ENCODE measurements around the gene CNPY1. TPM values are rescaled to one million over a fixed set of nuclear protein-coding genes. Genes with fewer than 3 reads are reported as not detected.

CNPY1 gene
- total RNA-seq, 1 donor from 2014 or later: not detected

DNA sequence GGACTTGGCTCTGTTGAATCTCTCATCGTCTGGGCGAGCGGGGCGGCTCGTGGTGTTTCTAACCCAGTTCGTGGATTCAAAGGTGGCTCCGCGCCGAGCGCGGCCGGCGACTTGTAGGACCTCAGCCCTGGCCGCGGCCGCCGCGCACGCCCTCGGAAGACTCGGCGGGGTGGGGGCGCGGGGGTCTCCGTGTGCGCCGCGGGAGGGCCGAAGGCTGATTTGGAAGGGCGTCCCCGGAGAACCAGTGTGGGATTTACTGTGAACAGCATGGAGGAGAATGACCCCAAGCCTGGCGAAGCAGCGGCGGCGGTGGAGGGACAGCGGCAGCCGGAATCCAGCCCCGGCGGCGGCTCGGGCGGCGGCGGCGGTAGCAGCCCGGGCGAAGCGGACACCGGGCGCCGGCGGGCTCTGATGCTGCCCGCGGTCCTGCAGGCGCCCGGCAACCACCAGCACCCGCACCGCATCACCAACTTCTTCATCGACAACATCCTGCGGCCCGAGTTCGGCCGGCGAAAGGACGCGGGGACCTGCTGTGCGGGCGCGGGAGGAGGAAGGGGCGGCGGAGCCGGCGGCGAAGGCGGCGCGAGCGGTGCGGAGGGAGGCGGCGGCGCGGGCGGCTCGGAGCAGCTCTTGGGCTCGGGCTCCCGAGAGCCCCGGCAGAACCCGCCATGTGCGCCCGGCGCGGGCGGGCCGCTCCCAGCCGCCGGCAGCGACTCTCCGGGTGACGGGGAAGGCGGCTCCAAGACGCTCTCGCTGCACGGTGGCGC, 88.1 kb downstream of the CNPY1 start, which contains the start of gene EN2:
Gene EN2 (plus strand): TSS at position 19 of the 767 bp plus-strand sequence. CDS start 249 bp downstream, at position 268.
- Mint-ChIP-seq H3K9me3 (no peaks in the 10 kb centered on the region), H3K4me3 (peak within 1 kb of the TSS; percentile 60), H3K27ac (no peak within 1 kb of the TSS), H3K4me1 (peaks cover 14% of the 10 kb centered on the region), H3K36me3 (no peaks in the 10 kb centered on the region), H3K27me3 (ENCODE audit: low read depth) (peaks cover 89% of the 10 kb centered on the region)
- TF ChIP-seq, protein P1, sequence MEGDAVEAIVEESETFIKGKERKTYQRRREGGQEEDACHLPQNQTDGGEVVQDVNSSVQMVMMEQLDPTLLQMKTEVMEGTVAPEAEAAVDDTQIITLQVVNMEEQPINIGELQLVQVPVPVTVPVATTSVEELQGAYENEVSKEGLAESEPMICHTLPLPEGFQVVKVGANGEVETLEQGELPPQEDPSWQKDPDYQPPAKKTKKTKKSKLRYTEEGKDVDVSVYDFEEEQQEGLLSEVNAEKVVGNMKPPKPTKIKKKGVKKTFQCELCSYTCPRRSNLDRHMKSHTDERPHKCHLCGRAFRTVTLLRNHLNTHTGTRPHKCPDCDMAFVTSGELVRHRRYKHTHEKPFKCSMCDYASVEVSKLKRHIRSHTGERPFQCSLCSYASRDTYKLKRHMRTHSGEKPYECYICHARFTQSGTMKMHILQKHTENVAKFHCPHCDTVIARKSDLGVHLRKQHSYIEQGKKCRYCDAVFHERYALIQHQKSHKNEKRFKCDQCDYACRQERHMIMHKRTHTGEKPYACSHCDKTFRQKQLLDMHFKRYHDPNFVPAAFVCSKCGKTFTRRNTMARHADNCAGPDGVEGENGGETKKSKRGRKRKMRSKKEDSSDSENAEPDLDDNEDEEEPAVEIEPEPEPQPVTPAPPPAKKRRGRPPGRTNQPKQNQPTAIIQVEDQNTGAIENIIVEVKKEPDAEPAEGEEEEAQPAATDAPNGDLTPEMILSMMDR (IDR thresholded peaks at IDR 0.05; ENCODE audit: unreplicated experiment): no peak
- no peak for DNase-seq (ENCODE audit: low spot score in 2 of 2, unreplicated experiment in 2 of 2)

DNA sequence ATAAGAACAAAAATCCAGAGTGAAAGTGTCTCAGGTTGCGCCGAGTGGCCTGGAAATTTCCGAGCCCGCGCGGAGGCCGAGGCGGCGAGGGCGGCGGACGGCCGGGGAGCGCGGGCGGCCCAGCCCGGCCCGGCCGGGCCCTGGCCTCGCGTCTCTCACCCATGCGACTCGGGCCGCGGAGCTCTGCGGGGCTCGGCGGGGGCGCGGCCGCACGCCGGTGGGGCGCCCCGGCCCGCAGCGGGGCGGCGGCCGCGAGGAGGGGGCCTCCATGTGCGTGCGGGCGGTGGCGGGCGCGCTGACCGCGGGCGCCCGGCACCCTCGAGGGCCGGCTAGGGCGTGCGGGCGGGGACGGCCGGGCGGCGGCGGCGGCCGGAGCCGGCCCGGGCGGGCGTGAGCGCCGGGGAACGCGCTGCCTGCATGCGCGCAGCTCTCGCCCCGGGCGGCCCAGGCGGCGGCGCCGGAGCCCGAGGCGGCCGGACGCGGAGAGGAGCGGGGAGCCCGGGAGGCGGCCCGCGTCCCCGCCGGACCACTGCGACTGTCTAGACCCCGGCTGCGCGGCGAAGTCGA, 88.7 kb downstream of the CNPY1 start:
- DNase-seq (ENCODE audit: low spot score in 2 of 2, unreplicated experiment in 2 of 2): no peak
- TF ChIP-seq, protein P1 (IDR thresholded peaks at IDR 0.05; ENCODE audit: unreplicated experiment): no peak

DNA sequence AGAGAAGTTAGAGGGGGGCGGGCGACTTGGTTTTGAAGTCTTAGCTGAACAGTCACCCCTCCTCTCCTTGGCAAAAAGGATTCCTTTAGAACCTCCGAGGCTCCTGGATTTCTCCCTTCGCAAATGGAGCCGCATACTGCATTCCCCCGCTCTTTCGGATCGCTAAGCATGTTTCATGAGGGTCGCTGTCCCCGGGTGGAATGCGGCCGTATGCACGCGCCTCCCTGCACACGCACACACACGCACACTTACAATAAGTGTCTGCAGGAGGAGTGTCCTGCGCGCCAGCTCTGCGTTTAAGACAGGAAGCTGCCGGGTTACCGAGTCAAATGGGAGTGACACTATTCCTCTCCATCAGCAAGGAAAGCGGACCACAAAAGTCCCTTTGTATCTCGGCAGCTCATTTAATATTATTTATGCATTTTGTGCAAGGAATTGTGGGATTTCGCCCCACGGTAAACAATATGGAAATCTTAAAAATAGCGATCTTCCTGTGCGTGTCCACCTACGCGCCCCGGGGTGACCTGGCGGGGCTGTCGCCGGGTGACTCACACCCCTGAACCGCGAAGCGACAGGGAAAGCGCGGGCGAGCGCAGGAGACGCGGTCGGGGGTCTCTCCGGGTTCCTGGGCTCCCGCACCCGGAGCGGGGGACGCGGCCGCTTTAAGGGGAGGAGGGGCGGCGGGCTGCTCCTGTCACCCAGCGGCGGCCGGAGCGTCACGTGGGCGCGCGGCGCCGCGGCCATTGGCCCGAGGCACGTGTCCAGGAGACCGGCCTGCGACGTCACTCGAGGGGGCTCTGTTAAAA, 89.4 kb downstream of the CNPY1 start:
- Mint-ChIP-seq H3K27ac (no peak overlapping the region), H3K4me3 (peak overlapping the region; percentile 60), H3K27me3 (ENCODE audit: low read depth) (peaks cover 89% of the 10 kb centered on the region), H3K36me3 (no peaks in the 10 kb centered on the region), H3K4me1 (peaks cover 14% of the 10 kb centered on the region), H3K9me3 (no peaks in the 10 kb centered on the region)
- TF ChIP-seq, protein P1 (IDR thresholded peaks at IDR 0.05; ENCODE audit: unreplicated experiment): no peak
- no peak for DNase-seq (ENCODE audit: low spot score in 2 of 2, unreplicated experiment in 2 of 2)

More for the DNA sequence above, 88.7 kb downstream of the CNPY1 start:
- H3K4me1 Mint-ChIP-seq: peaks cover 14% of the 10 kb centered on the region
- no peak overlapping the region for H3K27ac Mint-ChIP-seq
- no peaks in the 10 kb centered on the region for H3K9me3 Mint-ChIP-seq
- H3K4me3 Mint-ChIP-seq: peak overlapping the region; percentile 60
- peaks cover 89% of the 10 kb centered on the region for H3K27me3 Mint-ChIP-seq (ENCODE audit: low read depth)
- H3K36me3 Mint-ChIP-seq: no peaks in the 10 kb centered on the region

DNA sequence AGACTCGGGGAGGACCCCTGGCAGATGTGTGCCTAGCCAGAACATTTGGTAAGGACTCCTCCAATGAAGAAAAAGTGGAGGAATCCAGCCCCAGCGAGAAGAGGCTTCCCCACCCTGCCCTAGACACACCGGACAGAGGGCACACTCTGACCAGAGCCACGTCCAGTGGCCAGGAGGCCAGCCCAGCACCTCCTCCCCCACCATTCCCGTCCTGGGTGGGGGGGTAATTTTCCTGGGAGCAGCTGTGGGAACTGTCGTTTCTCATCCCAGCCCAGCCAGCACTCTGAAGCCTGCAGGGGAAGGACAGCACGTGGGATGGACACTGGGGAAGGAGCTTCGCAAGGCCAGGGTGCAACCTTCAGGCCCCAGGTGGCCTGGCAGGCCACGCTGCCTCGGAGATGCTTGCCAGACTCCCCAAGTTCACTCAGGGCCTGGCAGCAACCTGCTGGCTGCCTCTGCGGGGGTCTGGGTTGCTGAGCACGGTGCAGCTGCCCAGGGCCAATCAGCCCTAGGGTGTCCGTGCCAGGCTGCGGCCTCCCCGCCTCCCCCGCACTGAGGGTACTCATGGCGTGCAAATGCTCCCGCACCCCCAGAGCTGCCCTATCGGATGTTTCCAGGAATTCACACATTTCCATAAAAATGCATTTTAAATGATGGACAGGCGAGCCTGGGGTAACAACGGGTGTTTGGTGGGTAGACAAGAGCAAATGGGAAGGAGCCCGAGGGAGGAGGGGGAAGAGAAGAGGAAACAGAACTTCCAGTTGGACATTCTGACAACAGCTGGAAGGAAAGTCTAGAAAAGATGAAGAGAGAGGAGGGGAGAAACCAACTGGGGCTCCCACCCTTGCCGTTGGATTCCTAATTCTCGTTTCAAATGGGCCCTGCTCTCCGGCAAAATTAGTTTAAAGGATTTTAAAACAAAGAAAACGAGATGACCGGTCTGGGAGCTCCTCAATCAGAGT, 90.3 kb downstream of the CNPY1 start:
- no peak overlapping the region for H3K4me3 Mint-ChIP-seq
- peaks cover 15% of the 10 kb centered on the region for H3K4me1 Mint-ChIP-seq
- no peaks in the 10 kb centered on the region for H3K9me3 Mint-ChIP-seq
- H3K36me3 Mint-ChIP-seq: no peaks in the 10 kb centered on the region
- no peak for DNase-seq (ENCODE audit: low spot score in 2 of 2, unreplicated experiment in 2 of 2)
- TF ChIP-seq, protein P1 (IDR thresholded peaks at IDR 0.05; ENCODE audit: unreplicated experiment): no peak
- no peak overlapping the region for H3K27ac Mint-ChIP-seq
- H3K27me3 Mint-ChIP-seq (ENCODE audit: low read depth): peaks cover 89% of the 10 kb centered on the region

All from mesothelial cell of epicardium (in vitro differentiated cells).